HCT116 (cell line): ENCODE measurements around the gene TPI1. TPM values are rescaled to one million over a fixed set of nuclear protein-coding genes. Genes with fewer than 3 reads are reported as not detected.

Source experiments
- ATAC-seq: fragments of 200-7000 bp; cut with Tn5 transposase; 2 replicates; pipeline ENCODE4 v1.9.1; 2020; ENCODE audit warnings: mild to moderate bottlenecking, moderate library complexity
- BruUV-seq: library from RNA; stranded (reverse); fragments of 400-500 nt; replicated peaks from 2 replicates; lab custom pipeline; 2021; lab: Mats Ljungman, UMichigan
- CTCF ChIA-PET: fragments of 300-600 bp; sonication (Branson Sonifier 250); formaldehyde crosslinking; loops from one replicate; lab custom pipeline; 2021; ENCODE audit warnings: antibody characterized with exemption; lab: Charles Lee
- POLR2A ChIA-PET: fragments of 300-600, 350-600 bp; sonication (Branson Sonifier 250); formaldehyde crosslinking; loops from one replicate; lab custom pipeline; 2021; ENCODE audit warnings: antibody characterized with exemption; lab: Charles Lee
- RAD21 ChIA-PET, 2 experiments: fragments of 300-600 bp; sonication (Branson Sonifier 250); formaldehyde crosslinking; loops; one replicate each; lab custom pipeline; 2023; ENCODE audit warnings: low total read pairs in 2 of 2; ENCODE audit not compliant: uncharacterized antibody in 2 of 2, unreplicated experiment in 2 of 2, low non-redundant PET in 1 of 2; lab: Charles Lee
- DNase-seq: peaks from one replicate; pipeline ENCODE4 v3.0.0-alpha.2; 2010; ENCODE audit warnings: low read depth, low spot score
- H2AFZ ChIP-seq: fragments of 200-600 bp; shearing (Covaris generic), sonication (generic); 2 replicates; pipeline ENCODE4 v1.6.1; 2017; ENCODE audit warnings: low read depth, mixed run types, mixed read lengths, antibody characterized with exemption, low read length; ENCODE audit not compliant: poor library complexity, severe bottlenecking
- H3K27ac ChIP-seq: 2 replicates; pipeline ENCODE4 v1.5.1; 2012; ENCODE audit warnings: low read depth, low read length
- H3K27me3 ChIP-seq: fragments of 200-600 bp; sonication (generic); 2 replicates; pipeline ENCODE4 v1.6.1; 2016; ENCODE audit warnings: mixed run types, low read length, mixed read lengths; ENCODE audit not compliant: insufficient read depth
- H3K36me3 ChIP-seq, 2 experiments: fragments of 200-500 bp in 1 of 2; fragments of 200-600 bp in 1 of 2; sonication (Bioruptor generic) in 1 of 2; sonication (generic) in 1 of 2; 2 replicates each; pipeline versions ENCODE4 v1.5.1 to v1.6.1; 2014 to 2016; ENCODE audit warnings: low read length in 2 of 2, inconsistent platforms in 1 of 2, mixed read lengths in 1 of 2, mixed run types in 1 of 2; ENCODE audit not compliant: insufficient read depth in 2 of 2, control insufficient read depth in 1 of 2
- H3K4me1 ChIP-seq, 2 experiments: fragments of 200-600 bp in 1 of 2; sonication (generic) in 1 of 2; 2 replicates each; pipeline versions ENCODE4 v1.5.1 to v1.6.1; 2012 to 2017; ENCODE audit warnings: low read length in 2 of 2, inconsistent platforms in 1 of 2, mild to moderate bottlenecking in 1 of 2, mixed read lengths in 1 of 2, mixed run types in 1 of 2, moderate library complexity in 1 of 2; ENCODE audit not compliant: insufficient read depth in 2 of 2, control insufficient read depth in 1 of 2
- H3K4me2 ChIP-seq: fragments of 200-600 bp; sonication (generic); 2 replicates; pipeline ENCODE4 v1.6.1; 2017; ENCODE audit warnings: mixed run types, low read length, mixed read lengths
- H3K4me3 ChIP-seq, 2 experiments: fragments of 200-600 bp in 1 of 2; sonication (generic) in 1 of 2; replicated peaks in 1 of 2; 2 replicates each; pipeline ENCODE4 v1.5.1; 2011 to 2016; ENCODE audit warnings: low read length in 2 of 2, control low read depth in 1 of 2, low read depth in 1 of 2, mild to moderate bottlenecking in 1 of 2, mixed read lengths in 1 of 2, mixed run types in 1 of 2
- H3K79me2 ChIP-seq: fragments of 200-600 bp; sonication (generic); 2 replicates; pipeline ENCODE4 v1.6.1; 2017; ENCODE audit warnings: mild to moderate bottlenecking, mixed run types, low read length, moderate library complexity, mixed read lengths; ENCODE audit not compliant: insufficient read depth
- H3K9ac ChIP-seq: fragments of 200-600 bp; sonication (generic); 2 replicates; pipeline ENCODE4 v1.6.1; 2016; ENCODE audit warnings: low read length, mixed read lengths
- H3K9me2 ChIP-seq: fragments of 200-600 bp; sonication (generic), shearing (Covaris generic); 2 replicates; pipeline ENCODE4 v1.6.1; 2017; ENCODE audit warnings: mixed run types, mild to moderate bottlenecking, moderate library complexity; ENCODE audit not compliant: insufficient read depth
- H3K9me3 ChIP-seq, 2 experiments: fragments of 200-500 bp in 1 of 2; fragments of 200-600 bp in 1 of 2; sonication (Bioruptor generic) in 1 of 2; sonication (generic) in 1 of 2; 2 replicates each; pipeline ENCODE4 v1.6.1; 2014 to 2017; ENCODE audit warnings: low read length in 2 of 2, mixed read lengths in 2 of 2, inconsistent platforms in 1 of 2, low read depth in 1 of 2, mild to moderate bottlenecking in 1 of 2, mixed run types in 1 of 2, moderate library complexity in 1 of 2; ENCODE audit not compliant: control insufficient read depth in 1 of 2, insufficient read depth in 1 of 2
- H4K20me1 ChIP-seq: fragments of 200-600 bp; sonication (generic), shearing (Covaris generic); 2 replicates; pipeline ENCODE4 v1.6.1; 2017; ENCODE audit warnings: mixed run types, mild to moderate bottlenecking, moderate library complexity; ENCODE audit not compliant: insufficient read depth
- CTCF ChIP-seq, 3 experiments: fragments of 200-600 bp in 1 of 3; sonication (generic) in 1 of 3; IDR thresholded peaks in 2 of 3; conservative IDR thresholded peaks in 1 of 3; 2 replicates each; pipeline ENCODE4 v1.5.1; 2012 to 2017; ENCODE audit warnings: low read depth in 2 of 3, low read length in 2 of 3, antibody characterized with exemption in 1 of 3, borderline replicate concordance in 1 of 3, control low read depth in 1 of 3, mild to moderate bottlenecking in 1 of 3, mixed read lengths in 1 of 3, mixed run types in 1 of 3, moderate library complexity in 1 of 3; ENCODE audit not compliant: insufficient read depth in 1 of 3
- FOSL1 ChIP-seq: IDR thresholded peaks from 2 replicates; pipeline ENCODE4 v1.6.1; 2012; ENCODE audit warnings: low read depth
- POLR2A ChIP-seq: IDR thresholded peaks from 2 replicates; pipeline ENCODE4 v1.7.0; 2011; ENCODE audit warnings: borderline replicate concordance; ENCODE audit not compliant: insufficient read depth, insufficient read length; ENCODE audit errors: extremely low read depth
- POLR2AphosphoS5 ChIP-seq: IDR thresholded peaks from 2 replicates; pipeline ENCODE4 v1.6.1; 2011; ENCODE audit warnings: mild to moderate bottlenecking, low read depth, low read length, moderate library complexity
- RAD21 ChIP-seq: IDR thresholded peaks from 2 replicates; pipeline ENCODE4 v1.6.1; 2012; ENCODE audit warnings: low read depth, mild to moderate bottlenecking
- SIN3A ChIP-seq: IDR thresholded peaks from 2 replicates; pipeline ENCODE4 v1.6.1; 2012; ENCODE audit warnings: low read depth
- SP1 ChIP-seq: IDR thresholded peaks from 2 replicates; pipeline ENCODE4 v1.6.1; 2012; ENCODE audit warnings: low read depth
- SRF ChIP-seq: IDR thresholded peaks from 2 replicates; pipeline ENCODE4 v1.6.1; 2012; ENCODE audit warnings: low read depth
- YY1 ChIP-seq: IDR thresholded peaks from 2 replicates; pipeline ENCODE4 v1.6.1; 2011; ENCODE audit warnings: low read length, low read depth, moderate library complexity, mild to moderate bottlenecking; ENCODE audit not compliant: insufficient replicate concordance; ENCODE audit errors: extremely low read depth
- ZBTB33 ChIP-seq: IDR thresholded peaks from 2 replicates; pipeline ENCODE4 v1.6.1; 2011; ENCODE audit warnings: mild to moderate bottlenecking, low read length, moderate library complexity; ENCODE audit not compliant: insufficient replicate concordance; ENCODE audit errors: extremely low read depth
- ZFX ChIP-seq: fragments of 450-650 bp; IDR thresholded peaks from 2 replicates; pipeline ENCODE4 v1.6.1; 2017
- intact Hi-C: fragments of 100-400 bp; cut with micrococcal nuclease; formaldehyde crosslinking; loops from 2 replicates; pipeline ENCODE4 v1.10.0; 2022
- total RNA-seq: library from RNA; stranded (reverse); gene quantifications from one replicate; pipeline ENCODE4 v1.2.1, GENCODE V29; 2021; ENCODE audit not compliant: unreplicated experiment
- TF ChIP-seq, protein P1 (sequence below): IDR thresholded peaks from 2 replicates; pipeline ENCODE4 v1.6.1; 2012
- TF ChIP-seq, protein P2 (sequence below): IDR thresholded peaks from 2 replicates; pipeline ENCODE4 v1.6.1; 2012

Gene TPI1
- total RNA-seq, 1 experiment from 2014 or later = 1,068 TPM

DNA sequence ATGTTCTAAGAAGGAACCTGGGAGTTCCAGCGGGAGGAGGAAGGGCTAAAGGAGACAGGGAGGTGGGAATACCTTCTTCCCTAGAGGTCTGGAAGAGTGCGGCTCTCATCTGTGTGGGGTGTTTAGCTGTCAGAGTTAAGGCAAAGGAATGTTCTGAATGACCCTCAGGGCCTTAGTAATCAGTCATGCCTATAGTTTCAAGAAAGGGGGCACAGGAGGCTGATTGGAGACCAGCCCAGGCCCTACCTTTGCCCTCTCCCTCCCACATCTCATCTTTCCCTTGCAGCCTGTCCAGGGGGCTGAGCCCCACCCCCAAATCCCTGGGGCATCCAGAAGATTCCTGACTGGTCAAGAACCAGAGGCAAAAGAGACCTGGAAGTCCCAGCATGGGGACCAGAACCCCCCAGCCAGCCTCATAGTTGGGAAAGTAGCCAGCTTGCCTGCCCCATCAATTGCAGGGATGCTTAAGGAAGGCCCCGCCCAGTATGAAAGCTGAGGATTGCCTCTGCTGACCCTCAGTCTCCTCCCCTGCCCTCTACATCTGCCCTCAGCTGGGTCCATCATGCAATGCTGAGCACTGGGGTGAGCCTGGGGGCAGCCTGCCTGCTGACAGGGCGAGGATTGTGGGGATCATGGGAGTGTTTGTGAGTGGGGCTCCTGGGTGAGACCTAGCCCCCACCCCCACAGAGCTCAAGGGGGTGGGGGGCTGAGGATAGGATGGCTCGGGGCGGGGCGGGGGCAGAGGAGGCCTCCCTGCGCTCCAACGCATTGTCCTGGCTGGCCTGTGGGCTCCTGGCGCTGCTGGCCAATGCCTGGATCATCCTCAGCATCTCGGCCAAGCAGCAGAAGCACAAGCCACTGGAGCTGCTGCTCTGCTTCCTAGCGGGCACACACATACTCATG is 43.9 kb upstream of the TPI1 start:
- ChIA-PET CTCF (interaction anchor here (1.3 to 2.8 kb wide), 3 partner anchors 11 to 70 kb away, joined by 5 to 10 read pairs (median 10); partner anchors contain the start of genes MLF2 and USP5), RAD21 (no interaction called here), POLR2A (no interaction called here)
- TF ChIP-seq POLR2A (peak; percentile 28), POLR2AphosphoS5 (peak; percentile 10; the same call in 1 of the 2 replicates), RAD21 (no peak)
- H3K9me3 ChIP-seq = no peaks in the 10 kb centered on the region
- H3K27me3 ChIP-seq = peaks cover 6% of the 10 kb centered on the region; the same call in 1 of the 2 replicates
- DNase-seq = no peak
- no peaks in the 10 kb centered on the region for H3K36me3 ChIP-seq
- H3K4me2 ChIP-seq = no peak overlapping the region
- intact Hi-C loops = no loop called here
- no peak overlapping the region for H3K27ac ChIP-seq
- no TSS peak for BruUV-seq
- ATAC-seq = no peak
- no peak overlapping the region for H3K9ac ChIP-seq
- H4K20me1 ChIP-seq = no peaks in the 10 kb centered on the region
- no peak overlapping the region for H2AFZ ChIP-seq
- H3K9me2 ChIP-seq = no peaks in the 10 kb centered on the region
- peaks cover 14% of the 10 kb centered on the region for H3K79me2 ChIP-seq
- peaks cover 20 to 47% of the 10 kb centered on the region in 2 experiments for H3K4me1 ChIP-seq
- no peak overlapping the region for H3K4me3 ChIP-seq

GRCh38 chr12:6824085-6824775 is 43.1 kb upstream of the TPI1 start:
- DNase-seq = no peak
- Histone ChIP-seq H3K36me3 (no peaks in the 10 kb centered on the region), H4K20me1 (no peaks in the 10 kb centered on the region), H3K9me2 (no peaks in the 10 kb centered on the region), H3K9ac (no peak overlapping the region), H2AFZ (no peak overlapping the region), H3K79me2 (peaks cover 22% of the 10 kb centered on the region), H3K4me2 (no peak overlapping the region), H3K27me3 (peaks cover 6% of the 10 kb centered on the region; the same call in 1 of the 2 replicates), H3K27ac (no peak overlapping the region), H3K4me1 (peaks cover 20 to 47% of the 10 kb centered on the region in 2 experiments), H3K4me3 (no peak overlapping the region), H3K9me3 (no peaks in the 10 kb centered on the region)
- intact Hi-C loops = no loop called here
- ChIA-PET CTCF (interaction anchor here (0.6 to 2.8 kb wide), 5 partner anchors 27 to 253 kb away, joined by 3 to 10 read pairs (median 4); partner anchors contain the start of genes MLF2 and USP5), POLR2A (no interaction called here), RAD21 (no interaction called here)
- BruUV-seq = no TSS peak
- no peak for ATAC-seq
- TF ChIP-seq CTCF (IDR thresholded peaks at IDR 0.05 in 2 of 3, conservative IDR thresholded peaks at IDR 0.05 in 1 of 3; ENCODE audit: borderline replicate concordance in 1 of 3, insufficient read depth in 1 of 3, low read depth in 2 of 3, low read length in 2 of 3) = no peak
- TF ChIP-seq SIN3A = no peak
- no peak for TF ChIP-seq FOSL1
- no peak for TF ChIP-seq SRF
- TF ChIP-seq ZBTB33 = no peak
- TF ChIP-seq SP1 = no peak
- TF ChIP-seq, protein P1, sequence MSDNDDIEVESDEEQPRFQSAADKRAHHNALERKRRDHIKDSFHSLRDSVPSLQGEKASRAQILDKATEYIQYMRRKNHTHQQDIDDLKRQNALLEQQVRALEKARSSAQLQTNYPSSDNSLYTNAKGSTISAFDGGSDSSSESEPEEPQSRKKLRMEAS = no peak
- TF ChIP-seq YY1 = no peak
- TF ChIP-seq ZFX = no peak
- TF ChIP-seq, protein P2, sequence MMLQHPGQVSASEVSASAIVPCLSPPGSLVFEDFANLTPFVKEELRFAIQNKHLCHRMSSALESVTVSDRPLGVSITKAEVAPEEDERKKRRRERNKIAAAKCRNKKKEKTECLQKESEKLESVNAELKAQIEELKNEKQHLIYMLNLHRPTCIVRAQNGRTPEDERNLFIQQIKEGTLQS = no peak
- no peak; the same call in 1 of the 2 replicates for TF ChIP-seq POLR2AphosphoS5
